K562 (cell line): ENCODE measurements around the gene OR51T1. TPM values are rescaled to one million over a fixed set of nuclear protein-coding genes. Genes with fewer than 3 reads are reported as not detected.

Experiments used
- CBX8 ChIP-seq: fragments of 200-600 bp; sonication (generic); IDR thresholded peaks from 2 replicates; pipeline ENCODE4 v1.6.1; 2012; ENCODE audit warnings: borderline replicate concordance, mixed run types, low read depth, mild to moderate bottlenecking, moderate library complexity, mixed read lengths, low read length, control low read depth, inconsistent platforms; ENCODE audit not compliant: poor library complexity, severe bottlenecking; ENCODE audit errors: extremely low read depth
- CEBPG ChIP-seq, 3 experiments: fragments of 200-800 bp in 1 of 3; sonication (Bioruptor generic) in 1 of 3; sonication (generic) in 1 of 3; formaldehyde crosslinking in 1 of 3; IDR thresholded peaks in 2 of 3; conservative IDR thresholded peaks in 1 of 3; 2 replicates each; pipeline versions ENCODE4 v1.6.1 to v1.8.0; 2016 to 2022; ENCODE audit warnings: missing compliant biosample characterization in 2 of 3, missing genetic modification characterization in 2 of 3, mild to moderate bottlenecking in 1 of 3, missing genetic modification reagents in 1 of 3
- DACH1 ChIP-seq: fragments of 450-650 bp; IDR thresholded peaks from 2 replicates; pipeline ENCODE4 v1.6.1; 2018; ENCODE audit not compliant: partially characterized antibody
- DIDO1 ChIP-seq: fragments of 450-650 bp; IDR thresholded peaks from 2 replicates; pipeline ENCODE4 v1.6.1; 2016; ENCODE audit warnings: low read depth, missing biosample characterization, missing genetic modification characterization
- EP400 ChIP-seq: fragments of 450-650 bp; IDR thresholded peaks from 2 replicates; pipeline ENCODE4 v1.6.1; 2017; ENCODE audit warnings: antibody characterized with exemption, mild to moderate bottlenecking, moderate library complexity
- ETV6 ChIP-seq, 3 experiments: fragments of 150-350 bp in 1 of 3; sonication (generic) in 1 of 3; formaldehyde crosslinking in 1 of 3; IDR thresholded peaks; 2 replicates each; pipeline versions ENCODE4 v1.6.1 to v1.8.0; 2014 to 2022; ENCODE audit warnings: borderline replicate concordance in 2 of 3, low read depth in 2 of 3, antibody characterized with exemption in 1 of 3, low read length in 1 of 3, mild to moderate bottlenecking in 1 of 3, missing genetic modification reagents in 1 of 3
- FOXJ2 ChIP-seq: fragments of 200-800 bp; sonication (Bioruptor generic); IDR thresholded peaks from 2 replicates; pipeline ENCODE4 v1.6.1; 2016; ENCODE audit warnings: missing genetic modification characterization, missing compliant biosample characterization
- IRF9 ChIP-seq: fragments of 450-650 bp; IDR thresholded peaks from 2 replicates; pipeline ENCODE4 v1.6.1; 2016; ENCODE audit warnings: missing biosample characterization, missing genetic modification characterization
- NR1H2 ChIP-seq: sonication (generic); formaldehyde crosslinking; IDR thresholded peaks from 2 replicates; pipeline ENCODE4 v1.4.0; 2020; ENCODE audit warnings: mild to moderate bottlenecking, missing genetic modification reagents
- OTX1 ChIP-seq: fragments of 450-650 bp; formaldehyde crosslinking; IDR thresholded peaks from 2 replicates; pipeline ENCODE4 v1.4.0; 2022; ENCODE audit warnings: mild to moderate bottlenecking
- PTRF ChIP-seq: fragments of 450-650 bp; IDR thresholded peaks from 2 replicates; pipeline ENCODE4 v1.6.1; 2016; ENCODE audit warnings: mild to moderate bottlenecking, missing genetic modification characterization, missing compliant biosample characterization
- SOX6 ChIP-seq: fragments of 450-650 bp; IDR thresholded peaks from 2 replicates; pipeline ENCODE4 v1.6.1; 2014; ENCODE audit warnings: mild to moderate bottlenecking
- TFAP4 ChIP-seq: sonication (generic); formaldehyde crosslinking; IDR thresholded peaks from 2 replicates; pipeline ENCODE4 v1.8.0; 2022; ENCODE audit warnings: missing genetic modification reagents, mild to moderate bottlenecking, moderate library complexity, borderline replicate concordance
- ZFX ChIP-seq: sonication (generic); formaldehyde crosslinking; IDR thresholded peaks from 2 replicates; pipeline ENCODE4 v1.8.0; 2022; ENCODE audit warnings: mild to moderate bottlenecking, missing genetic modification reagents, moderate library complexity
- ZNF165 ChIP-seq: fragments of 250-450 bp; sonication (Bioruptor Pico); IDR thresholded peaks from 2 replicates; pipeline ENCODE4 v1.4.0; 2020; ENCODE audit warnings: borderline replicate concordance
- ZNF232 ChIP-seq: sonication (generic); formaldehyde crosslinking; IDR thresholded peaks from 2 replicates; pipeline ENCODE4 v1.8.0; 2022; ENCODE audit warnings: mild to moderate bottlenecking, missing genetic modification reagents
- ZNF253 ChIP-seq: fragments of 250-450 bp; sonication (Bioruptor Pico); conservative IDR thresholded peaks from 2 replicates; pipeline ENCODE4 v1.6.1; 2021; ENCODE audit warnings: mild to moderate bottlenecking
- ZNF354B ChIP-seq: fragments of 250-450 bp; sonication (Bioruptor Pico); IDR thresholded peaks from 2 replicates; pipeline ENCODE4 v1.4.0; 2020
- ZNF384 ChIP-seq: IDR thresholded peaks from 2 replicates; pipeline ENCODE4 v1.6.1; 2012; ENCODE audit warnings: low read depth, low read length, improper control_type of control experiment
- ZNF507 ChIP-seq: conservative IDR thresholded peaks from 2 replicates; pipeline ENCODE4 v1.6.1; 2017; ENCODE audit warnings: missing genetic modification characterization, missing compliant biosample characterization
- ZNF655 ChIP-seq: fragments of 250-450 bp; sonication (Bioruptor Pico); IDR thresholded peaks from 2 replicates; pipeline ENCODE4 v1.5.0; 2021
- ZNF717 ChIP-seq: fragments of 250-450 bp; sonication (Bioruptor Pico); IDR thresholded peaks from 2 replicates; pipeline ENCODE4 v1.5.0; 2021
- polyA plus RNA-seq, 8 experiments: library from polyadenylated mRNA; depleted of rRNA in 4 of 8; stranded (reverse) in 5 of 8; unstranded in 3 of 8; fragments of >200 nt; fragmentation: Nextera tagmentation in 2 of 8; fragmentation: Illumina TruSeq in 1 of 8; extraction: Ambion mirVana in 2 of 8; extraction: Trizol in 1 of 8; gene quantifications; 2 replicates each; pipeline versions ENCODE4 v1.2.1 to v1.2.3, GENCODE V29; 2011 to 2014; ENCODE audit warnings: inconsistent platforms in 1 of 8, missing spikeins in 1 of 8
- total RNA-seq, 7 experiments: library from RNA; depleted of rRNA in 6 of 7; stranded (reverse); fragments of >200 nt in 6 of 7; fragmentation: Illumina TruSeq in 2 of 7; extraction: Trizol in 2 of 7; gene quantifications; 2 replicates each; pipeline versions ENCODE4 v1.2.1 to v1.2.3, GENCODE V29; 2011 to 2021; ENCODE audit warnings: low replicate concordance in 1 of 7
- TF ChIP-seq, protein P1 (sequence below), 2 experiments: fragments of 450-650 bp; conservative IDR thresholded peaks; 2 replicates each; pipeline ENCODE4 v1.6.1; 2017; ENCODE audit warnings: mild to moderate bottlenecking in 2 of 2, moderate library complexity in 2 of 2

OR51T1 gene
- total and polyA plus RNA-seq, 9 of the 15 experiments (the other 6 are each of a cell fraction or from before 2014, with no cell fraction given), result not detected

GRCh38 chr11:4890279-4890678 is 8.6 kb downstream of the OR51T1 start (continued):
- no peak for TF ChIP-seq PTRF
- no peak for TF ChIP-seq ZNF354B (CRISPR knock-in tag)
- TF ChIP-seq FOXJ2 (tag), result no peak
- TF ChIP-seq ZNF253 (CRISPR knock-in tag), result no peak
- no peak for TF ChIP-seq ZNF655 (CRISPR knock-in tag)
- TF ChIP-seq EP400, result no peak
- TF ChIP-seq CBX8, result no peak
- TF ChIP-seq IRF9 (tag), result 0 out of 2 replicates have a peak, but pooled peaks have one; percentile 66
- no peak for TF ChIP-seq ZNF232 (CRISPR knock-in tag)
- TF ChIP-seq DIDO1 (tag), result peak; percentile 22; the same call in 1 of the 2 replicates
- TF ChIP-seq ETV6 (IDR thresholded peaks at IDR 0.05; ENCODE audit: borderline replicate concordance in 1 of 2, low read depth in 2 of 2, low read length in 1 of 2), result no peak
- no peak for TF ChIP-seq ETV6 (CRISPR knock-in tag; IDR thresholded peaks at IDR 0.05; ENCODE audit: borderline replicate concordance)
- no peak for TF ChIP-seq NR1H2 (CRISPR knock-in tag)
- no peak for TF ChIP-seq ZNF507 (tag)
- no peak for TF ChIP-seq ZNF165
- TF ChIP-seq, protein P1, sequence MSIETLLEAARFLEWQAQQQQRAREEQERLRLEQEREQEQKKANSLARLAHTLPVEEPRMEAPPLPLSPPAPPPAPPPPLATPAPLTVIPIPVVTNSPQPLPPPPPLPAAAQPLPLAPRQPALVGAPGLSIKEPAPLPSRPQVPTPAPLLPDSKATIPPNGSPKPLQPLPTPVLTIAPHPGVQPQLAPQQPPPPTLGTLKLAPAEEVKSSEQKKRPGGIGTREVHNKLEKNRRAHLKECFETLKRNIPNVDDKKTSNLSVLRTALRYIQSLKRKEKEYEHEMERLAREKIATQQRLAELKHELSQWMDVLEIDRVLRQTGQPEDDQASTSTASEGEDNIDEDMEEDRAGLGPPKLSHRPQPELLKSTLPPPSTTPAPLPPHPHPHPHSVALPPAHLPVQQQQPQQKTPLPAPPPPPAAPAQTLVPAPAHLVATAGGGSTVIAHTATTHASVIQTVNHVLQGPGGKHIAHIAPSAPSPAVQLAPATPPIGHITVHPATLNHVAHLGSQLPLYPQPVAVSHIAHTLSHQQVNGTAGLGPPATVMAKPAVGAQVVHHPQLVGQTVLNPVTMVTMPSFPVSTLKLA (conservative IDR thresholded peaks at IDR 0.05), result no peak
- no peak for TF ChIP-seq ZFX (CRISPR knock-in tag)
- no peak for TF ChIP-seq SOX6
- no peak for TF ChIP-seq ZNF717 (CRISPR knock-in tag)
- TF ChIP-seq CEBPG (CRISPR knock-in tag; IDR thresholded peaks at IDR 0.05), result peak; percentile 76
- TF ChIP-seq CEBPG (tag; conservative IDR thresholded peaks at IDR 0.05 in 1 of 2, IDR thresholded peaks at IDR 0.05 in 1 of 2), result peak; percentile 78 to 89
- no peak for TF ChIP-seq DACH1
- no peak for TF ChIP-seq OTX1 (CRISPR knock-in tag)
- no peak for TF ChIP-seq ZNF384
- no peak for TF ChIP-seq TFAP4 (CRISPR knock-in tag)
